Activated T-cell treated with anti-CD3 and anti-CD28 coated beads, Interleukin-2, amount 50 U/mL, for 48 hours (primary cell): ENCODE results near the gene ENTPD2.
"Not testable (repeated sequence)": the region's sequence is repeated elsewhere in the genome, so short reads cannot be mapped to it uniquely, and the experiment has no call there.

Experiments used
- DNase-seq, 2 experiments: peaks; one replicate each; pipeline ENCODE4 v3.0.0-alpha.2; 2020

The ENTPD2 gene

DNA sequence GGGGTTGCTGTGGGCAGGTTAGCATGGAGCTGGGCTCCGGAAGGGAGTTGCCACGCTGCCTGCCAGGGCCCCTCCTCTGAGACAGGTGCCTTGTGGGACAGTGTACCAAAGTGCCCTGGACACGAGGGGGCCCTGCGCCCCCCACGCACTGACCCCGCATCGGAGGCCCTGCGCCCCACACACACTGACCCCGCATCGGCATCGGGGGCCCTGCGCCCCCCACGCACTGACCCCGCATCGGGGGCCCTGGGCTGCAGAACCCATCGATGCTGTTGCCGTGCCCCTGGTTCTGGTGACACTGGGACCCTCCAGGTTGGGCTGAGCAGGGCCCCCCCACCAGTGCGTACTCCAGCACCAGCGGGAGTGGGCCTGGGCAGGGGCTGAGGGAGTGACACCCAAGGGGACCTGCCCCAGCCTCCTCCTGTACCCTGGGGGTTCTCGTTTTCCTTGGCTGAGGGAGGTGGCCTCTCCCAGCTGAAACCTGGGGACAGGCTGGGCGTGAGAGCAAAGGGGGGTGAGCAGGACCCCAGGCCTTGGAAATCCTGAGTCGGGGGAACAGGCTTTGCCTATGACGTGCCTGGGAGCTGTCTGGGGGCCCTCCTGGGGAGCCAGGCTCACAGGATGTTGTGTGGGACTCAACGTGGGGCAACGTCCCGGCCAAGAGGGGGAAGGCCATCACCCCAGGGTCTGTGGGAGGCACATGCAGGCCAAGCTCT is 9.6 kb upstream of the ENTPD2 start:
- no peak for DNase-seq

- not testable (repeated sequence) for DNase-seq
These were observed 8.9 kb upstream of the ENTPD2 start for GRCh38 chr9:137062798-137063197.

GRCh38 chr9:137062384-137062783 is 8.5 kb upstream of the ENTPD2 start:
- no peak for DNase-seq

GRCh38 chr9:137058521-137059234 is 4.8 kb upstream of the ENTPD2 start:
- no peak for DNase-seq

GRCh38 chr9:137057545-137057944 is 3.7 kb upstream of the ENTPD2 start:
- no peak for DNase-seq

- no peak for DNase-seq
These were observed 3.0 kb upstream of the ENTPD2 start for GRCh38 chr9:137056739-137057415.

DNA sequence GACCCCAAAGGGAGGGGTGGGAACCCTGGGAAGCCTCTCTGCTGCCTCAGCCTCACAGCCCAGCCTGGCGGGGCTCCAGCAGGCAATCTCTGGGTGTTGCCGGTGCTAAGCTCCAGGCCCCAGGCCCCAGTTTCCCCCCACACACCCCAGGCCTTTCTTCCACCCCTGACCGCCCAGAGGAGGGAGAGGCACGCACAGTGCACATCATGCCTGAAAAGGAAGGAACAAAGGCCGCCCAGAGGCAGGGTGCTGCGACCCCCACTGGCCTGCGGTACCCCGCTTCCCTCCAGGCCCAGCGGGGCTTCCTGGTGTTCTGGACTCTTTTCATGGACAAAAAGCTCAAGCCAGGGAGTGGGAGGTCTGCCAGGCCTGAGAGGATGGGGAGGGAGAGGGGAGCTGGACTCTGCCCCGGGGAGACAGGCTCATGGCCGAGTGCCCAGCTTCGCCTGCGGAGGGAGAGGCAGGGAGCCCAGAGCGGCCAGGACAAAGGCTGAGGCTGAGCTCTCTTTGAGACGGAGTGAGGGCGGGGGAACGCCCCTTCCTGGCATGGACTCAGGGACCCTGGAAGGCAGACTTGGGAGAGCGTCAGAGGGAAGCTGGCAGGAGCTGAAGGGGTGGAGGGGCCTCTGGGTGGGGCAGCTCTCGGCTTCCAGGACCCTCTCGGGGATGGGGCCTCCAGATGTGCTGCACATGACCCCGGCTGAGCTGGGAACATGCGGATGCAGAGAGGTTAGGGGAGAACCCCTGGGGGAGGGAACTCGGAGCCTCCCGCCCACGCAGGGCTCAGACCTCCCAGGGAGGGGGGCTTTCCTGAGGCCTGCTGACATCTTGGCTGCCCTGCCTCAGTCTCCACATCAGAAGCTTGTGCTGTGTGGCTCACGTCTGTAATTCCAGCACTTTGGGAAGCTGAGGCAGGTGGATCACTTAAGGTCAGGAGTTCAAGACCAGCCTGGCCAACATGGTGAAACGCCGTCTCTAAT is 1.8 kb upstream of the ENTPD2 start:
- no peak for DNase-seq

GRCh38 chr9:137054932-137055384 is 1.1 kb upstream of the ENTPD2 start:
- DNase-seq, result no peak

DNA sequence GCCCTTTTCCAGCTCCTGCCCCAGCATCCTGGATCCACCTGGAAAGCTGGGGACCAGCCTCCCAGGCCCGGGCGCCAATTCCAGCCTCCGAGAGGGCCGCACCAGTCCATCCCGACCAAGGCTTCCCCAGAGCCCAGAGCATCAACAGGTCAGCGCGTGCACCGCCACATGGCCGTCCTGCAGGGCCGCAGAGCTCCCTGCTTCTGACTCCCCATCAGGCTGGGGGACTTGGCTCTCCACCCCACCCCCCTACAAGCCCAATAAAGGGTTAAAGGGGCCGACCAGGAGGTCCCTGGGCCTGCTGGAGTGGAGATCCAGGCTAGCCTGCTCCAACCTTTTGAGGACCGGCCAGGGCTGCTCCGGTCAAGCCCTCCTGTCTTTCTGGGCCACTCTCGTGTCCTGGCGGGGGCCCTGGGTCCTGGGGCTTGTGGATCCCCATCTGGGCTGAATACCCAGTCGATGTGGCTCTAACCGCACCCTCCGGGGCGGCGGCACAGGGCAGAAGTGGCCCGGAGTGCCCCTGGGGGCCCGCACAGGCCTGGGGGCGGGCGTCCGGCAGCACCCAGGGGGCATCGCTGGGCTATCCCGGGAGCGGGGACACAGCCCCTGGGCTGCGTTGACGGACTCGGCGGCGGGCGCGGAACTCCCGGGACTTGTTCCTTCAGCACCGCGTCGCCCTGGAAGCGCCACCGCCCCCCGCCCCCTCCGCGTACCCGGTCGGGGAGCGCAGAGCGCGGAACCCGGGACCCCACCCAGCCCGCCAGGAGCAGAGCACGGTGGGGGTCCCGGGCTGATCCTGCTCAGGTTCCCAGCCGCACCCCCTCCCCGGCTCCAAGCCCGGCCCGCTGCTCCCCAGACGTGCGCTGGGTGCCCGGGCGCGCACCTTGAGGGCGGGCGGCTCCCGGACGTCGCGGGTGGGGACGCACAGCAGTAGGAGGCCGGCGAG is 590 bp downstream of the ENTPD2 start:
- peak in 1 of 2 experiments; percentile 39 for DNase-seq

GRCh38 chr9:137052293-137052692 is 1.6 kb downstream of the ENTPD2 start:
- no peak for DNase-seq

GRCh38 chr9:137051145-137051724 is 2.6 kb downstream of the ENTPD2 start:
- no peak for DNase-seq

GRCh38 chr9:137050570-137050969 is 3.3 kb downstream of the ENTPD2 start:
- no peak for DNase-seq

DNA sequence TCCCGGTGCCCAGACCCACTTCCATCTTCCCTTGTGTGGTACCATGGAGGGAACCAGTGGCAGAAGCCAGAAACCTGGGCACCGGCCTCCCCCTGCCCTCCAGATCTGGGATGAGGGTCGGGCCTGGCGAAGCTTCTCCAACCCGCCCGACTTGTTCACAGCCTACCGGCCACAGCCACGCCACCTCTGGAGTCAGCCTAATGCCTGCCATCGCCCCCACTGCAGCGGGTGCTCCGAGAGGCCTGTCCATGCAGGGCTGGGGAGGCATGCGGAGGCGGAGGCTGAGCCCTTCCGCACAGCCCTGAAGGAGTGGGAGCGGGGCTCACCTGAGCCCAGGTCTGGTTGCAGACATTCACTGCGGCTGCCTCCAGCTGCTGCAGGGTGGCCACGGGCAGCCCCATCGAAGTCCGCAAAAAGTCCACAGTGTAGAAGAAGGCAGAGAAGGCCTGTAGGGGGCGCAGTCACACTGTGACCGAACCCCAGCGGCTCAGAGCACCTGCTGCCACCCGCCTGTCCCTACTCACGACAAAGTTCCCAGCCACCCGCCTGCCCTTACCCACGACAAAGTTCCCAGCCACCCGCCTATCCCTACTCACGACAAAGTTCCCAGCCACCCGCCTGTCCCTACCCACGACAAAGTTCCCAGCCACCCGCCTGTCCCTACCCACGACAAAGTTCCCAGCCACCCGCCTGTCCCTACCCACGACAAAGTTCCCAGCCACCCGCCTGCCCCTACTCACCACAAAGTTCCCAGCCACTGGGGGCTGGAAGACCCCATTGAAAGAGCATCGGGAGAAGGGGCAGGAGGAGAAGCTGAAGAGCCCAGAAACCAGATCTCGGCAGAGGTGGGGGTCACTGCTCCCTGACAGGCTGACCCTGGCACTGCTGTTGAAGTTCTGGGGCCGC is 4.1 kb downstream of the ENTPD2 start:
- peak; percentile 79 to 83 for DNase-seq

- DNase-seq, result peak in 1 of 2 experiments; percentile 38
These were observed 5.0 kb downstream of the ENTPD2 start for GRCh38 chr9:137048655-137049543.

DNA sequence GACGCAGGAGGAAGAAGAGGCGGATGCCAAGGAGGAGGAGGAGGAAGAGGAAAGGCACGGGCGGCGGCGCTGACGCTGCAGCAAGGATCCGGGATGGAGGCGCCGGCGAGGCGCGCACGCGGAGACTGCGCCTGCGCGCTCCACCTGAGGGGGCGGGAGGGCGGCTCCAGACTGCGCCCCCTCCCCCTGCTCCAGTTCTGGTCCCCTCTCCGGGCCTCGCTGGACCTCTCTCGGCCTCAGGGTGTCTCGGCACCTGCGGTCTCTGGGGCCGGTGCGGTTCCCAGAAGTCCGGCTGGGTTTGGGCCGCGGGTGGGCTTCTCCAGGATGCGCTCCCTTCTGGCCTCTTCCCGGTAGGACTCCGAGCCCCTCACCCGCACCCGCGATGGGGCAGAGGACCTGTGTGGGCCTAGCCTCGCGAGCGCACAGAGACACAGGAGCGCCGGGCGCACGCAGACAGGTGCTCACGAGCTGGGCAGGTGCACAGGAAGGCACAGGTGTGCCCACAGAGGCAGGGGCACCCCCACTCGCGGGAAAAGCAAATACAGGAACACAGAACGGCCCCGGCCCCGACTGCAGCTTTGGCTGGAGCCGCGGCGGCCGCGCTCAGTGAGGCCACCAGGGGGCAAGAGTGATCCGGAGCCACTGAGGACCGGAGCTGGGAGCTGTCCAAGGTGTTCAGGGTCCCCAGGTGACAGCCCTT is 7.6 kb downstream of the ENTPD2 start, which contains the start of gene NPDC1:
TSS of gene NPDC1 (minus strand) at position 90 of the 700 bp plus-strand sequence. CDS start 188 bp downstream, outside the sequence.
- peak; percentile 88 to 90 for DNase-seq

DNA sequence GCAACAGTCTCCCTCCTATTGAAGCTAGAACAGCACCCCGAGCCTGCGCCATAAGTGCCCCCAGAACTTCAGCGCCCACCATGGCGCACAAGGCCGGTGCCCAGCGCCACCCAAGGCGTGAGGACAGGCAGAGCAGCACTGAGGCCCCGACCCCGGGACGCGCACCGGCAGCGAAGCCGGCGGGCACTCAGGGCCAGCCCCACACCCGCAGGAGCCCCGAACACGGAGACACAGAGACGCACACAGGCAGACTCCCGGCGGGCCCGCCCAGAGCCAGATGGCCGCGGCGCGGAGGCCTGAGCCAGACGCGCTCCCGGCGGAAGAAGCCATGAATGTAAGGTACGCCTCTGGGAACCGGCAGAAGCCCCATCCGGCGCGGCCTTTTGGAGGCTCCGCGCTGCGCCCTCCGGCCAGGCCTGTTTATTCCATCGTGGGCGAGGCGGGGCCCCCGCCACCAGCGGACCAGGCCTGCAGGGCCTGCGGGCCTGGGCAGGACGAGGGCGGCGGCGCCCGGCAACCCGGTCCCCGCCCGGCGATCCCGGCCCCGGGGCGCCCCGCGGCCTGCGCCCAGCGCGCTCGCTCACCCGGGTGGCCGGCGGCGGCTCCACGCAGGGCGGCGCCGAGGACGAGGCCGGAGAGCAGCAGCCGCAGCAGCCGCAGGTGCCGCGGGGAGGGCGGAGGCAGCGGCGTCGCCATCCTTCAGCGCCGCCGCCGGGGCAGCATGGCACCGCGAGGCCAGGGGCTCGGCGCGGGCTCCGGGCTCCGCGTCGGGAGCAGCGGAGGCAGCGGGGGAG is 8.4 kb downstream of the ENTPD2 start:
- peak in 1 of 2 experiments; percentile 56 for DNase-seq
